Liver (tissue), 3 donors: ENCODE data around the gene DGCR6L.

Experiments used
- EGR1 ChIP-seq, 2 donors: IDR thresholded peaks; 2 replicates each; pipeline ENCODE4 v1.6.1; 2016 to 2018; ENCODE audit warnings: antibody characterized with exemption in 2 of 2, low read depth in 2 of 2
- HNF4A ChIP-seq, 2 donors: conservative IDR thresholded peaks; 2 replicates each; pipeline ENCODE4 v1.6.1; 2016; ENCODE audit warnings: antibody characterized with exemption in 2 of 2, mild to moderate bottlenecking in 2 of 2
- SP1 ChIP-seq: IDR thresholded peaks from 2 replicates; pipeline ENCODE4 v1.6.1; 2018; ENCODE audit warnings: antibody characterized with exemption, mild to moderate bottlenecking
- YY1 ChIP-seq: IDR thresholded peaks from 2 replicates; pipeline ENCODE4 v1.6.1; 2016; ENCODE audit warnings: antibody characterized with exemption, mild to moderate bottlenecking
- TF ChIP-seq, protein P1 (sequence below): fragments of 150-350 bp; IDR thresholded peaks from 2 replicates; pipeline ENCODE4 v1.5.1; 2017; ENCODE audit warnings: improper control_type of control experiment, low read depth, low read length; ENCODE audit not compliant: missing input control
- TF ChIP-seq, protein P2 (sequence below): IDR thresholded peaks from 2 replicates; pipeline ENCODE4 v1.6.1; 2016; ENCODE audit warnings: antibody characterized with exemption
- TF ChIP-seq, protein P3 (sequence below): IDR thresholded peaks from 2 replicates; pipeline ENCODE4 v1.6.1; 2016; ENCODE audit warnings: antibody characterized with exemption, mild to moderate bottlenecking
- TF ChIP-seq, protein P4 (sequence below): IDR thresholded peaks from 2 replicates; pipeline ENCODE4 v1.6.1; 2016; ENCODE audit warnings: antibody characterized with exemption
- donor health status: healthy.
- donor health status: healthy.

DNA sequence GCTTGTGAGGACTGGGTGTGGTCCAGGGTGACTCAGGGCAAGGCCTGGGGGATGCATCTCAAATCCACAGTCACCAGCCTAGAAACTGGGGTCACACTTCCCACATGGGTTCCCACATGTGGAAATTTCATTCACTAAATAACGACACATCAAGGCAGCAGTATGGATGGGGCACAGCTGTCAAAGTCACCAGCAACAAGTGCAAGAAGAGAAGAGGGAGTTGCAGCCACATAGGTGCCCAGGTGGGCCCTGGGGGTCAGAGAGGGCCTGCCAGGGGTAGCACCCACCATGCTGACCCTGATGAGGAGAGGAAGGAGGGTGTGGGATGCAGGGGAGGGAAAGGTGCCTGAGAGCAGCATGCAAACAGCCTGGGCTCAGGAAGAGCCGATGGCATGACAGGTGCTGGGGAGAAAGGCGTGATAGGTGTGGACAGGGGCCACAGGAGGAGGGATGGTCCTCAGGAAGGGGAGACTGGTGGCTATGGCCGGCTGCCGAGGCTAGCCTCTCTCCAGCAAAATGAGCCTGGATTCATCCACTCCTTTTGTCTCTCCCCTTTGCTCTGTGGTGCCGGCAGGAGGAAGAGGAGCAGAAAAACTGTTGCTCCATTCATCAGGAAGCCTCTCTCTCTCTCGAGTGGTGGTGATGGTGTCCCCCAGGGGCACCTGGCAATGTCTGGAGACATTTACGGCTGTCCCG, 22.3 kb downstream of the DGCR6L start:
- TF ChIP-seq, protein P1, sequence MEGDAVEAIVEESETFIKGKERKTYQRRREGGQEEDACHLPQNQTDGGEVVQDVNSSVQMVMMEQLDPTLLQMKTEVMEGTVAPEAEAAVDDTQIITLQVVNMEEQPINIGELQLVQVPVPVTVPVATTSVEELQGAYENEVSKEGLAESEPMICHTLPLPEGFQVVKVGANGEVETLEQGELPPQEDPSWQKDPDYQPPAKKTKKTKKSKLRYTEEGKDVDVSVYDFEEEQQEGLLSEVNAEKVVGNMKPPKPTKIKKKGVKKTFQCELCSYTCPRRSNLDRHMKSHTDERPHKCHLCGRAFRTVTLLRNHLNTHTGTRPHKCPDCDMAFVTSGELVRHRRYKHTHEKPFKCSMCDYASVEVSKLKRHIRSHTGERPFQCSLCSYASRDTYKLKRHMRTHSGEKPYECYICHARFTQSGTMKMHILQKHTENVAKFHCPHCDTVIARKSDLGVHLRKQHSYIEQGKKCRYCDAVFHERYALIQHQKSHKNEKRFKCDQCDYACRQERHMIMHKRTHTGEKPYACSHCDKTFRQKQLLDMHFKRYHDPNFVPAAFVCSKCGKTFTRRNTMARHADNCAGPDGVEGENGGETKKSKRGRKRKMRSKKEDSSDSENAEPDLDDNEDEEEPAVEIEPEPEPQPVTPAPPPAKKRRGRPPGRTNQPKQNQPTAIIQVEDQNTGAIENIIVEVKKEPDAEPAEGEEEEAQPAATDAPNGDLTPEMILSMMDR: no peak
- no peak for TF ChIP-seq SP1
- no peak for TF ChIP-seq HNF4A (conservative IDR thresholded peaks at IDR 0.05)
- no peak for TF ChIP-seq YY1
- TF ChIP-seq, protein P2, sequence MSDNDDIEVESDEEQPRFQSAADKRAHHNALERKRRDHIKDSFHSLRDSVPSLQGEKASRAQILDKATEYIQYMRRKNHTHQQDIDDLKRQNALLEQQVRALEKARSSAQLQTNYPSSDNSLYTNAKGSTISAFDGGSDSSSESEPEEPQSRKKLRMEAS: no peak
- no peak for TF ChIP-seq EGR1 (IDR thresholded peaks at IDR 0.05; ENCODE audit: low read depth in 2 of 2)
- TF ChIP-seq, protein P3, sequence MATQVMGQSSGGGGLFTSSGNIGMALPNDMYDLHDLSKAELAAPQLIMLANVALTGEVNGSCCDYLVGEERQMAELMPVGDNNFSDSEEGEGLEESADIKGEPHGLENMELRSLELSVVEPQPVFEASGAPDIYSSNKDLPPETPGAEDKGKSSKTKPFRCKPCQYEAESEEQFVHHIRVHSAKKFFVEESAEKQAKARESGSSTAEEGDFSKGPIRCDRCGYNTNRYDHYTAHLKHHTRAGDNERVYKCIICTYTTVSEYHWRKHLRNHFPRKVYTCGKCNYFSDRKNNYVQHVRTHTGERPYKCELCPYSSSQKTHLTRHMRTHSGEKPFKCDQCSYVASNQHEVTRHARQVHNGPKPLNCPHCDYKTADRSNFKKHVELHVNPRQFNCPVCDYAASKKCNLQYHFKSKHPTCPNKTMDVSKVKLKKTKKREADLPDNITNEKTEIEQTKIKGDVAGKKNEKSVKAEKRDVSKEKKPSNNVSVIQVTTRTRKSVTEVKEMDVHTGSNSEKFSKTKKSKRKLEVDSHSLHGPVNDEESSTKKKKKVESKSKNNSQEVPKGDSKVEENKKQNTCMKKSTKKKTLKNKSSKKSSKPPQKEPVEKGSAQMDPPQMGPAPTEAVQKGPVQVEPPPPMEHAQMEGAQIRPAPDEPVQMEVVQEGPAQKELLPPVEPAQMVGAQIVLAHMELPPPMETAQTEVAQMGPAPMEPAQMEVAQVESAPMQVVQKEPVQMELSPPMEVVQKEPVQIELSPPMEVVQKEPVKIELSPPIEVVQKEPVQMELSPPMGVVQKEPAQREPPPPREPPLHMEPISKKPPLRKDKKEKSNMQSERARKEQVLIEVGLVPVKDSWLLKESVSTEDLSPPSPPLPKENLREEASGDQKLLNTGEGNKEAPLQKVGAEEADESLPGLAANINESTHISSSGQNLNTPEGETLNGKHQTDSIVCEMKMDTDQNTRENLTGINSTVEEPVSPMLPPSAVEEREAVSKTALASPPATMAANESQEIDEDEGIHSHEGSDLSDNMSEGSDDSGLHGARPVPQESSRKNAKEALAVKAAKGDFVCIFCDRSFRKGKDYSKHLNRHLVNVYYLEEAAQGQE: no peak
- TF ChIP-seq, protein P4, sequence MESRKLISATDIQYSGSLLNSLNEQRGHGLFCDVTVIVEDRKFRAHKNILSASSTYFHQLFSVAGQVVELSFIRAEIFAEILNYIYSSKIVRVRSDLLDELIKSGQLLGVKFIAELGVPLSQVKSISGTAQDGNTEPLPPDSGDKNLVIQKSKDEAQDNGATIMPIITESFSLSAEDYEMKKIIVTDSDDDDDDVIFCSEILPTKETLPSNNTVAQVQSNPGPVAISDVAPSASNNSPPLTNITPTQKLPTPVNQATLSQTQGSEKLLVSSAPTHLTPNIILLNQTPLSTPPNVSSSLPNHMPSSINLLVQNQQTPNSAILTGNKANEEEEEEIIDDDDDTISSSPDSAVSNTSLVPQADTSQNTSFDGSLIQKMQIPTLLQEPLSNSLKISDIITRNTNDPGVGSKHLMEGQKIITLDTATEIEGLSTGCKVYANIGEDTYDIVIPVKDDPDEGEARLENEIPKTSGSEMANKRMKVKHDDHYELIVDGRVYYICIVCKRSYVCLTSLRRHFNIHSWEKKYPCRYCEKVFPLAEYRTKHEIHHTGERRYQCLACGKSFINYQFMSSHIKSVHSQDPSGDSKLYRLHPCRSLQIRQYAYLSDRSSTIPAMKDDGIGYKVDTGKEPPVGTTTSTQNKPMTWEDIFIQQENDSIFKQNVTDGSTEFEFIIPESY: no peak
